Activated CD4-positive, alpha-beta T cell treated with anti-CD3 and anti-CD28 coated beads for 24 hours (primary cell): Measurements from ENCODE around the gene MCC.

Experiments used
- DNase-seq, 2 donors: peaks; one replicate each; pipeline ENCODE4 v3.0.0-alpha.2; 2020; ENCODE audit warnings: low read depth in 2 of 2

MCC gene

GRCh38 chr5:112977440-112977861 lies 510.8 kb downstream of the MCC start:
- no peak for DNase-seq

- peak; percentile 87 to 90 for DNase-seq
Measured at GRCh38 chr5:112976432-112977309, 511.6 kb downstream of the MCC start, which contains the start of gene DCP2. Gene DCP2, plus strand, starts transcription at chr5:112976798. Its CDS starts 136 bp downstream, at chr5:112976934.

GRCh38 chr5:112975721-112976431 lies 512.4 kb downstream of the MCC start:
- DNase-seq = no peak

- no peak for DNase-seq
Measured at GRCh38 chr5:112974901-112975300, 513.4 kb downstream of the MCC start.

GRCh38 chr5:112973904-112974303 lies 514.3 kb downstream of the MCC start:
- no peak for DNase-seq

- DNase-seq = no peak
Measured at GRCh38 chr5:112973036-112973435, 515.2 kb downstream of the MCC start.
